Kidney tubule cell (primary cell): ENCODE measurements around the gene AIFM2.
"Not testable (repeated sequence)": the region's sequence is repeated elsewhere in the genome, so short reads cannot be mapped to it uniquely, and the experiment has no call there.

ENCODE experiments used
- DNase-seq: peaks from one replicate; pipeline ENCODE4 v3.0.0-alpha.2; 2018; ENCODE audit warnings: low spot score

Gene AIFM2

GRCh38 chr10:70145666-70146488 lies 13.3 kb upstream of the AIFM2 start:
- peak; percentile 72 for DNase-seq

- no peak for DNase-seq
These were observed 12.6 kb upstream of the AIFM2 start for GRCh38 chr10:70145166-70145665.

GRCh38 chr10:70144372-70145110 lies 11.9 kb upstream of the AIFM2 start:
- DNase-seq: no peak

- DNase-seq: no peak
These were observed 9.9 kb upstream of the AIFM2 start for GRCh38 chr10:70142555-70142954.

GRCh38 chr10:70140297-70140696 lies 7.7 kb upstream of the AIFM2 start:
- DNase-seq: no peak

- no peak for DNase-seq
These were observed 7.3 kb upstream of the AIFM2 start for GRCh38 chr10:70139997-70140250.

GRCh38 chr10:70139151-70139996 lies 6.7 kb upstream of the AIFM2 start:
- DNase-seq: no peak

- DNase-seq: no peak
These were observed 5.6 kb upstream of the AIFM2 start for GRCh38 chr10:70137927-70138883.

GRCh38 chr10:70137135-70137534 lies 4.5 kb upstream of the AIFM2 start:
- no peak for DNase-seq

GRCh38 chr10:70135684-70136083 lies 3.1 kb upstream of the AIFM2 start:
- DNase-seq: no peak

GRCh38 chr10:70135046-70135445 lies 2.4 kb upstream of the AIFM2 start:
- DNase-seq: no peak

- DNase-seq: no peak
These were observed 1.1 kb downstream of the AIFM2 start for GRCh38 chr10:70131560-70131937.

- peak; percentile 69 for DNase-seq
These were observed 1.6 kb downstream of the AIFM2 start for GRCh38 chr10:70130878-70131559.

GRCh38 chr10:70126700-70127395 lies 5.8 kb downstream of the AIFM2 start:
- no peak for DNase-seq

- no peak for DNase-seq
These were observed 6.6 kb downstream of the AIFM2 start for GRCh38 chr10:70125918-70126552.

GRCh38 chr10:70124918-70125317 lies 7.7 kb downstream of the AIFM2 start:
- no peak for DNase-seq

- DNase-seq: no peak
These were observed 8.2 kb downstream of the AIFM2 start for GRCh38 chr10:70124415-70124814.

- no peak for DNase-seq
These were observed 8.8 kb downstream of the AIFM2 start for GRCh38 chr10:70123817-70124216.

- not testable (repeated sequence) for DNase-seq
These were observed 9.5 kb downstream of the AIFM2 start for GRCh38 chr10:70123166-70123565.

GRCh38 chr10:70122742-70123141 lies 9.9 kb downstream of the AIFM2 start:
- DNase-seq: no peak
